GM12878 (cell line): ENCODE results near the gene KLRF2. TPM values are rescaled to one million over a fixed set of nuclear protein-coding genes. Genes with fewer than 3 reads are reported as not detected.

Source experiments
- ATAC-seq: fragments of 200-7000 bp; cut with Tn5 transposase; 3 replicates; pipeline ENCODE4 v1.9.1; 2020; ENCODE audit warnings: mild to moderate bottlenecking, moderate library complexity
- BruUV-seq: library from RNA; stranded (reverse); fragments of 400-500 nt; replicated peaks from 2 replicates; lab custom pipeline; 2021; lab: Mats Ljungman, UMichigan
- CTCF ChIA-PET: fragments of 300-600 bp; sonication (Branson Sonifier 250); formaldehyde crosslinking; extraction: SDS; loops from one replicate; lab custom pipeline; 2021; ENCODE audit warnings: inconsistent platforms; lab: Yijun Ruan, JAX
- POLR2A ChIA-PET: fragments of 350-600 bp; formaldehyde crosslinking; extraction: SDS; loops from one replicate; lab custom pipeline; 2021; ENCODE audit warnings: inconsistent platforms; lab: Charles Lee
- RAD21 ChIA-PET: fragments of 300-600 bp; sonication (Branson Sonifier 250); formaldehyde crosslinking; loops from one replicate; lab custom pipeline; 2023; ENCODE audit warnings: antibody characterized with exemption; ENCODE audit not compliant: unreplicated experiment; lab: Charles Lee
- SMC1A ChIA-PET: fragments of 300-600 bp; sonication (Branson Sonifier 250); formaldehyde crosslinking; loops from one replicate; lab custom pipeline; 2023; ENCODE audit not compliant: unreplicated experiment, uncharacterized antibody; lab: Charles Lee
- DNase-seq: peaks from one replicate; pipeline ENCODE4 v3.0.0-alpha.2; 2011; ENCODE audit warnings: low read depth, low spot score
- FAIRE-seq: peaks from 3 replicates; lab custom pipeline; 2011; peaks lifted over from hg19 to GRCh38; lab: Jason Lieb, UNC
- H2AFZ ChIP-seq: 2 replicates; pipeline ENCODE4 v1.6.0; 2011; ENCODE audit warnings: low read depth, low read length, control low read depth; ENCODE audit not compliant: control insufficient read depth
- H3K27ac ChIP-seq: 2 replicates; pipeline ENCODE4 v1.5.1; 2011; ENCODE audit warnings: control low read depth; ENCODE audit not compliant: control insufficient read depth, insufficient read depth
- H3K27me3 ChIP-seq, 2 experiments: replicated peaks in 1 of 2; 2 replicates each; pipeline versions ENCODE4 v1.6.0 to v1.6.1; 2011; ENCODE audit warnings: low read length in 1 of 2; ENCODE audit not compliant: control insufficient read depth in 2 of 2, insufficient read depth in 2 of 2
- H3K36me3 ChIP-seq, 2 experiments: 2 replicates each; pipeline ENCODE4 v1.5.1; 2011; ENCODE audit warnings: low read length in 1 of 2; ENCODE audit not compliant: control insufficient read depth in 2 of 2, insufficient read depth in 2 of 2
- H3K4me1 ChIP-seq: 2 replicates; pipeline ENCODE4 v1.6.1; 2011; ENCODE audit warnings: mild to moderate bottlenecking, low read length, moderate library complexity, mixed read lengths; ENCODE audit not compliant: control insufficient read depth, insufficient read depth
- H3K4me2 ChIP-seq: 2 replicates; pipeline ENCODE4 v1.6.0; 2011; ENCODE audit warnings: control low read depth; ENCODE audit not compliant: control insufficient read depth, insufficient read depth
- H3K4me3 ChIP-seq: fragments of 200-600 bp; sonication (generic); 2 replicates; pipeline ENCODE4 v1.5.1; 2016
- H3K79me2 ChIP-seq: 2 replicates; pipeline ENCODE4 v1.6.0; 2011; ENCODE audit warnings: low read length; ENCODE audit not compliant: control insufficient read depth, insufficient read depth
- H3K9ac ChIP-seq: 2 replicates; pipeline ENCODE4 v1.8.0; 2011; ENCODE audit warnings: low read length, control low read depth, mixed read lengths; ENCODE audit not compliant: control insufficient read depth, insufficient read depth
- H3K9me3 ChIP-seq: replicated peaks from 3 replicates; pipeline ENCODE4 v1.5.1; 2011; ENCODE audit warnings: mild to moderate bottlenecking, low read length; ENCODE audit not compliant: control insufficient read depth, insufficient read depth
- H4K20me1 ChIP-seq: 2 replicates; pipeline ENCODE4 v1.6.0; 2011; ENCODE audit not compliant: control insufficient read depth, insufficient read depth
- BRCA1 ChIP-seq: IDR thresholded peaks from 2 replicates; pipeline ENCODE4 v1.6.1; 2011; ENCODE audit warnings: low read depth, low read length, improper control_type of control experiment
- CBX5 ChIP-seq: sonication (generic); IDR thresholded peaks from 2 replicates; pipeline ENCODE4 v1.6.1; 2016; ENCODE audit warnings: low read depth, moderate library complexity, mild to moderate bottlenecking, inconsistent platforms
- PAX5 ChIP-seq: IDR thresholded peaks from 2 replicates; pipeline ENCODE4 v1.6.1; 2011; ENCODE audit warnings: low read depth, low read length, borderline replicate concordance
- POLR2AphosphoS5 ChIP-seq: IDR thresholded peaks from 2 replicates; pipeline ENCODE4 v1.6.1; 2011; ENCODE audit warnings: mild to moderate bottlenecking, low read length, inconsistent platforms
- POU2F2 ChIP-seq: IDR thresholded peaks from 3 replicates; pipeline ENCODE4 v1.6.1; 2011; ENCODE audit warnings: low read depth, mild to moderate bottlenecking, low read length, borderline replicate concordance
- RAD21 ChIP-seq: IDR thresholded peaks from 2 replicates; pipeline ENCODE4 v1.6.1; 2011; ENCODE audit warnings: mild to moderate bottlenecking, low read depth, low read length, moderate library complexity; ENCODE audit not compliant: insufficient read depth
- SREBF1 ChIP-seq: IDR thresholded peaks from 2 replicates; pipeline ENCODE4 v1.6.1; 2012; ENCODE audit warnings: mild to moderate bottlenecking, low read length
- YBX1 ChIP-seq: fragments of 450-650 bp; IDR thresholded peaks from 2 replicates; pipeline ENCODE4 v1.6.1; 2016; ENCODE audit warnings: antibody characterized with exemption
- WGBS: methylation state at CpG from one replicate; pipeline ENCODE4 v1.1.6; 2016; ENCODE audit warnings: low lambda C conversion rate; ENCODE audit not compliant: insufficient replicate concordance, insufficient coverage; ENCODE audit errors: missing lambda C conversion rate; 5-methylcytosine and 5-hydroxymethylcytosine counted together
- in situ Hi-C: fragments of 300-500 bp; cut with MboI; formaldehyde crosslinking; loops from 9 replicates; pipeline ENCODE4 v1.14.3; 2018; ENCODE audit warnings: mixed read lengths
- intact Hi-C: fragments of 100-400 bp; cut with micrococcal nuclease; formaldehyde crosslinking; loops from one replicate; pipeline ENCODE4 v1.14.2; 2022; ENCODE audit not compliant: unreplicated experiment
- polyA plus RNA-seq, 11 experiments: library from polyadenylated mRNA; depleted of rRNA in 4 of 11; unstranded in 6 of 11; stranded (reverse) in 5 of 11; fragments of >200 nt; fragmentation: Nextera tagmentation in 4 of 11; fragmentation: Illumina TruSeq in 1 of 11; extraction: Ambion mirVana in 4 of 11; extraction: Trizol in 1 of 11; gene quantifications; 1 replicate in 1 of 11; 2 replicates in 10 of 11; pipeline versions ENCODE4 v1.2.1 to v1.2.3, GENCODE V29; 2011 to 2016; ENCODE audit warnings: inconsistent platforms in 2 of 11, missing spikeins in 2 of 11, low read depth in 1 of 11
- total RNA-seq, 4 experiments: library from RNA; depleted of rRNA in 3 of 4; stranded (reverse); fragments of >200 nt in 3 of 4; fragmentation: Illumina TruSeq in 1 of 4; extraction: Trizol in 1 of 4; gene quantifications; 2 replicates each; pipeline versions ENCODE4 v1.2.1 to v1.2.3, GENCODE V29; 2013 to 2021
- TF ChIP-seq, protein P1 (sequence below): fragments of 450-650 bp; IDR thresholded peaks from 2 replicates; pipeline ENCODE4 v1.6.1; 2014; ENCODE audit warnings: mild to moderate bottlenecking

The KLRF2 gene
- total and polyA plus RNA-seq, 10 of the 15 experiments (the other 5 are each of a cell fraction or from before 2014, with no cell fraction given): 0.15 to 2.1 (median 0.26) TPM; not detected in 6

DNA sequence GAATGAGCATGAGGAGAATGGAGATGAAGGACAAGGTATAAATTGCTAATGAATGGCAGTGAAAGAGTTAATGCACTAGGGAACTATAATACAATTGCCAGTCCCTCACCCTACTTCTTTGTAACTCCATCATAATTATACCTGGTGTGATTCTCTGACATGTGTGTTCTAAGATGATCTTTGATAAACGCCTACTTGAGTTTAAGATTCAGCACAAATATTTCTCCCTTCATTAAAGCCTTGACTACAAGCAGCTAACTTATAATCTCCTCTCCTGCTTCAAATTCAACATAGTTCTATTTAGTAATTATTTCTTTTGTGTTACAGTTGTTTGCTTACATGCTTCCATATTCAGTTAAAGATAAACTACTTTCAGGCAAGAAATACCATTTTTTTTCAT is 60.5 kb downstream of the KLRF2 start:
- Histone ChIP-seq H3K9ac (no peak overlapping the region), H3K4me3 (no peak overlapping the region), H3K79me2 (no peaks in the 10 kb centered on the region), H3K4me2 (no peak overlapping the region), H2AFZ (no peak overlapping the region), H3K4me1 (no peaks in the 10 kb centered on the region), H4K20me1 (no peaks in the 10 kb centered on the region), H3K36me3 (no peaks in the 10 kb centered on the region), H3K9me3 (no peaks in the 10 kb centered on the region), H3K27ac (no peak overlapping the region), H3K27me3 (peaks cover 0 to 3% of the 10 kb centered on the region in 2 experiments; a peak in 2 of 4 replicates)
- TF ChIP-seq CBX5 (no peak), YBX1 (no peak), PAX5 (no peak), SREBF1 (no peak), POU2F2 (no peak), POLR2AphosphoS5 (no peak), BRCA1 (no peak), RAD21 (no peak)
- TF ChIP-seq, protein P1, sequence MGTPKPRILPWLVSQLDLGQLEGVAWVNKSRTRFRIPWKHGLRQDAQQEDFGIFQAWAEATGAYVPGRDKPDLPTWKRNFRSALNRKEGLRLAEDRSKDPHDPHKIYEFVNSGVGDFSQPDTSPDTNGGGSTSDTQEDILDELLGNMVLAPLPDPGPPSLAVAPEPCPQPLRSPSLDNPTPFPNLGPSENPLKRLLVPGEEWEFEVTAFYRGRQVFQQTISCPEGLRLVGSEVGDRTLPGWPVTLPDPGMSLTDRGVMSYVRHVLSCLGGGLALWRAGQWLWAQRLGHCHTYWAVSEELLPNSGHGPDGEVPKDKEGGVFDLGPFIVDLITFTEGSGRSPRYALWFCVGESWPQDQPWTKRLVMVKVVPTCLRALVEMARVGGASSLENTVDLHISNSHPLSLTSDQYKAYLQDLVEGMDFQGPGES: no peak
- SMC1A ChIA-PET: interaction anchor here (1.2 to 1.8 kb wide), 2 partner anchors 9 to 133 kb away, joined by 4 read pairs; no protein-coding TSS in a partner anchor
- intact Hi-C loops (no loop called here), in situ Hi-C loops (no loop called here)
- CTCF ChIA-PET: interaction anchor here (0.6 to 1.4 kb wide), 2 partner anchors 198 to 199 kb away, joined by 4 read pairs; no protein-coding TSS in a partner anchor
- POLR2A ChIA-PET: no interaction called here
- DNase-seq (no peak), ATAC-seq (no peak), FAIRE-seq (no peak)
- RAD21 ChIA-PET: interaction anchor here (2.7 kb wide), 1 partner anchor 69 kb away, joined by 12 read pairs; the partner anchor contains the start of gene CLEC12B
- 52% methylated on average over 1 of the region's 1 CpG for WGBS
- no TSS peak for BruUV-seq
